ENCODE results near the gene CHRNA7.

Gene CHRNA7

GRCh38 chr15:32089851-32090359, 59.6 kb downstream of the CHRNA7 start:
- no peak for TF ChIP-seq USF1 (IDR thresholded peaks at IDR 0.05)
- no peak for TF ChIP-seq EGR1 (IDR thresholded peaks at IDR 0.05)
- TF ChIP-seq RAD21 (IDR thresholded peaks at IDR 0.05; ENCODE audit: low read depth) = no peak
- TF ChIP-seq NFIC (IDR thresholded peaks at IDR 0.05) = no peak
- TF ChIP-seq CREB1 (IDR thresholded peaks at IDR 0.05; ENCODE audit: low read depth) = no peak
- TF ChIP-seq MAX (IDR thresholded peaks at IDR 0.05) = no peak
- no peak for TF ChIP-seq ZBTB7A (IDR thresholded peaks at IDR 0.05; ENCODE audit: low read depth)
- TF ChIP-seq TCF12 (IDR thresholded peaks at IDR 0.05; ENCODE audit: low read depth) = no peak
- TF ChIP-seq EP300 (IDR thresholded peaks at IDR 0.05; ENCODE audit: borderline replicate concordance) = no peak
- TF ChIP-seq CEBPB (IDR thresholded peaks at IDR 0.05) = no peak
- TF ChIP-seq YY1 (IDR thresholded peaks at IDR 0.05; ENCODE audit: low read depth) = no peak
- TF ChIP-seq TEAD4 (IDR thresholded peaks at IDR 0.05) = no peak
- no peak for TF ChIP-seq REST (IDR thresholded peaks at IDR 0.05; ENCODE audit: low read depth)
- no peak for TF ChIP-seq FOXM1 (IDR thresholded peaks at IDR 0.05; ENCODE audit: borderline replicate concordance, low read depth)
- no peak for TF ChIP-seq TAF1 (IDR thresholded peaks at IDR 0.05; ENCODE audit: low read depth)

GRCh38 chr15:32091505-32092380, 61.4 kb downstream of the CHRNA7 start:
- no peak for TF ChIP-seq USF1 (IDR thresholded peaks at IDR 0.05)
- TF ChIP-seq NFIC (IDR thresholded peaks at IDR 0.05) = no peak
- no peak for TF ChIP-seq EGR1 (IDR thresholded peaks at IDR 0.05)
- no peak for TF ChIP-seq TCF12 (IDR thresholded peaks at IDR 0.05; ENCODE audit: low read depth)
- TF ChIP-seq MAX (IDR thresholded peaks at IDR 0.05) = no peak
- TF ChIP-seq TEAD4 (IDR thresholded peaks at IDR 0.05) = no peak
- no peak for TF ChIP-seq YY1 (IDR thresholded peaks at IDR 0.05; ENCODE audit: low read depth)
- no peak for TF ChIP-seq EP300 (IDR thresholded peaks at IDR 0.05; ENCODE audit: borderline replicate concordance)
- TF ChIP-seq FOXM1 (IDR thresholded peaks at IDR 0.05; ENCODE audit: borderline replicate concordance, low read depth) = no peak
- TF ChIP-seq ZBTB7A (IDR thresholded peaks at IDR 0.05; ENCODE audit: low read depth) = no peak
- TF ChIP-seq CREB1 (IDR thresholded peaks at IDR 0.05; ENCODE audit: low read depth) = no peak
- TF ChIP-seq CEBPB (IDR thresholded peaks at IDR 0.05) = no peak
- no peak for TF ChIP-seq RAD21 (IDR thresholded peaks at IDR 0.05; ENCODE audit: low read depth)
- TF ChIP-seq TAF1 (IDR thresholded peaks at IDR 0.05; ENCODE audit: low read depth) = no peak
- TF ChIP-seq REST (IDR thresholded peaks at IDR 0.05; ENCODE audit: low read depth) = no peak

GRCh38 chr15:32096213-32096612, 65.9 kb downstream of the CHRNA7 start:
- no peak for TF ChIP-seq NFIC (IDR thresholded peaks at IDR 0.05)
- no peak for TF ChIP-seq CREB1 (IDR thresholded peaks at IDR 0.05; ENCODE audit: low read depth)
- no peak for TF ChIP-seq TEAD4 (IDR thresholded peaks at IDR 0.05)
- no peak for TF ChIP-seq YY1 (IDR thresholded peaks at IDR 0.05; ENCODE audit: low read depth)
- TF ChIP-seq TCF12 (IDR thresholded peaks at IDR 0.05; ENCODE audit: low read depth) = no peak

- no peak for TF ChIP-seq NFIC (IDR thresholded peaks at IDR 0.05)
- TF ChIP-seq TEAD4 (IDR thresholded peaks at IDR 0.05) = no peak
- no peak for TF ChIP-seq REST (IDR thresholded peaks at IDR 0.05; ENCODE audit: low read depth)
- no peak for TF ChIP-seq TCF12 (IDR thresholded peaks at IDR 0.05; ENCODE audit: low read depth)
- TF ChIP-seq YY1 (IDR thresholded peaks at IDR 0.05; ENCODE audit: low read depth) = no peak
- no peak for TF ChIP-seq USF1 (IDR thresholded peaks at IDR 0.05)
- no peak for TF ChIP-seq CREB1 (IDR thresholded peaks at IDR 0.05; ENCODE audit: low read depth)
- TF ChIP-seq FOXM1 (IDR thresholded peaks at IDR 0.05; ENCODE audit: borderline replicate concordance, low read depth) = no peak
- TF ChIP-seq RAD21 (IDR thresholded peaks at IDR 0.05; ENCODE audit: low read depth) = no peak
- TF ChIP-seq EP300 (IDR thresholded peaks at IDR 0.05; ENCODE audit: borderline replicate concordance) = no peak
- no peak for TF ChIP-seq ZBTB7A (IDR thresholded peaks at IDR 0.05; ENCODE audit: low read depth)
- TF ChIP-seq CEBPB (IDR thresholded peaks at IDR 0.05) = no peak
Measured at GRCh38 chr15:32096916-32097617, 66.8 kb downstream of the CHRNA7 start.
